ENCODE measurements around the gene ODF2.
"Not testable (repeated sequence)": the region's sequence is repeated elsewhere in the genome, so short reads cannot be mapped to it uniquely, and the experiment has no call there.

ODF2 gene

DNA sequence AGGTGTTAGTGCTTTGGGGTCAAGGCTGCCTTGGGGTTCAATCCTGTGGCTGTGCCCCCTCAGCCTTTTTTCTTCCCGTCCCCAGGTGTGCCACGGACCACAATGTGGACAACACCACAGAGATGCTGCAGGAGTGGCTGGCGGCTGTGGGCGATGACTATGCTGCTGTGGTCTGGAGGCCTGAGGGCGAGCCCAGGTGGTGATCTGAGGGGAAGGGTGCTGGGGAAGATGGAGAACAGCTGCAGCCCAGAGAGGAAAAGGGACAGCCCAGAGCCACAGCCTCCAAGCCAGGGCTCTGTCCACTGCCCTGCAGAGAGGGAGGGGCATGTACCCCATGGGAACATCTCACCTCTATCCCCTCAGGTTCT is 33.0 kb upstream of the ODF2 start:
- TF ChIP-seq, protein P1, sequence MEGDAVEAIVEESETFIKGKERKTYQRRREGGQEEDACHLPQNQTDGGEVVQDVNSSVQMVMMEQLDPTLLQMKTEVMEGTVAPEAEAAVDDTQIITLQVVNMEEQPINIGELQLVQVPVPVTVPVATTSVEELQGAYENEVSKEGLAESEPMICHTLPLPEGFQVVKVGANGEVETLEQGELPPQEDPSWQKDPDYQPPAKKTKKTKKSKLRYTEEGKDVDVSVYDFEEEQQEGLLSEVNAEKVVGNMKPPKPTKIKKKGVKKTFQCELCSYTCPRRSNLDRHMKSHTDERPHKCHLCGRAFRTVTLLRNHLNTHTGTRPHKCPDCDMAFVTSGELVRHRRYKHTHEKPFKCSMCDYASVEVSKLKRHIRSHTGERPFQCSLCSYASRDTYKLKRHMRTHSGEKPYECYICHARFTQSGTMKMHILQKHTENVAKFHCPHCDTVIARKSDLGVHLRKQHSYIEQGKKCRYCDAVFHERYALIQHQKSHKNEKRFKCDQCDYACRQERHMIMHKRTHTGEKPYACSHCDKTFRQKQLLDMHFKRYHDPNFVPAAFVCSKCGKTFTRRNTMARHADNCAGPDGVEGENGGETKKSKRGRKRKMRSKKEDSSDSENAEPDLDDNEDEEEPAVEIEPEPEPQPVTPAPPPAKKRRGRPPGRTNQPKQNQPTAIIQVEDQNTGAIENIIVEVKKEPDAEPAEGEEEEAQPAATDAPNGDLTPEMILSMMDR (IDR thresholded peaks at IDR 0.05): no peak
- Histone ChIP-seq H3K4me3 (ENCODE audit: low read depth in 1 of 2, low read length in 1 of 2) (no peak overlapping the region), H3K27me3 (peaks cover 54% of the 10 kb centered on the region), H3K36me3 (no peaks in the 10 kb centered on the region), H3K27ac (no peak overlapping the region), H3K9me3 (no peaks in the 10 kb centered on the region), H3K4me1 (ENCODE audit: control insufficient read depth in 1 of 2, insufficient read depth in 1 of 2, low read depth in 1 of 2, low read length in 1 of 2) (peaks cover 10 to 14% of the 10 kb centered on the region in 2 experiments)

DNA sequence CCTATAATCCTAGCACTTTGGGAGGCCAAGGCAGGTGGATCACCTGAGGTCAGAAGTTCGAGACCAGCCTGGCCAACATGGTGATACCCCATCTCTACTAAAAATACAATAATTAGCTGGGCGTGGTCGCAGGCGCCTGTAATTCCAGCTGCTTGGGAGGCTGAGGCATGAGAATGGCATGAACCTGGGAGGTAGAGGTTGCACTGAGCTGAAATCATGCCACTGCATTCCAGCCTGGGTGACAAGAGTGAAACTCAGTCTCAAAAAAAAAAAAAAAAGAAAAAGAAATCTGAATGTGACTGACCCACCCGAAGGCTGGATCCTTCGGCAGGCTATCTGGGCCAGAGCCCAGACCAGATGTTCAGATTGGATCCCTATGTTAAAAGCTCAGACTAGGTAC is 32.5 kb upstream of the ODF2 start:
- not testable (repeated sequence) for H3K4me3 ChIP-seq (ENCODE audit: low read depth in 1 of 2, low read length in 1 of 2); H3K9me3 ChIP-seq; H3K27ac ChIP-seq; H3K36me3 ChIP-seq
- Histone ChIP-seq H3K27me3 (peaks cover 48% of the 10 kb centered on the region), H3K4me1 (ENCODE audit: control insufficient read depth in 1 of 2, insufficient read depth in 1 of 2, low read depth in 1 of 2, low read length in 1 of 2) (peaks cover 10 to 14% of the 10 kb centered on the region in 2 experiments)

DNA sequence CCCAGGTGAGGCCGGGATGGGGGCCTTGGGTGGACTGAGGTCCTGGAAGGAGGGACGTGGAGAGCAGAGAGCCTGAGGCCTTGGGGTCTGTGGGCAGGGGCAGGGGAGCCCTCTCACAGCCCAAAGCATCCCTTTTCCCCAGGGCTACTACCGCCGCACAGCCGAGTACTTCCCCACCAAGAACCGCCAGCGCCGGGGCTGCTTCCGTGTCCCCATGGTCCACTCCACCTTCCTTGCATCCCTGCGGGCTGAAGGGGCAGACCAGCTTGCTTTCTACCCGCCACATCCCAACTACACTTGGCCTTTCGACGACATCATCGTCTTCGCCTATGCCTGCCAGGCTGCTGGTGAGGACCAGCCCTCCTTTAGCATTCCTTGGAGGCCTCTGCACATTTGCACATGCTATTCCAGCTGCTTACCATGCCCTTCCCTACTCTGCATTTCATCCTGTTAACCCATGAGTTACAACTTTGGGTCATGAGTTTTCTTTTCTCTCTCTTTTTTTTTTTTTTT is 31.5 kb upstream of the ODF2 start:
- Histone ChIP-seq H3K36me3 (no peaks in the 10 kb centered on the region), H3K27me3 (peaks cover 38% of the 10 kb centered on the region), H3K9me3 (no peaks in the 10 kb centered on the region), H3K27ac (no peak overlapping the region), H3K4me3 (ENCODE audit: low read depth in 1 of 2, low read length in 1 of 2) (no peak overlapping the region), H3K4me1 (ENCODE audit: control insufficient read depth in 1 of 2, insufficient read depth in 1 of 2, low read depth in 1 of 2, low read length in 1 of 2) (peaks cover 10 to 14% of the 10 kb centered on the region in 2 experiments)
- TF ChIP-seq, protein P1 (IDR thresholded peaks at IDR 0.05): no peak

DNA sequence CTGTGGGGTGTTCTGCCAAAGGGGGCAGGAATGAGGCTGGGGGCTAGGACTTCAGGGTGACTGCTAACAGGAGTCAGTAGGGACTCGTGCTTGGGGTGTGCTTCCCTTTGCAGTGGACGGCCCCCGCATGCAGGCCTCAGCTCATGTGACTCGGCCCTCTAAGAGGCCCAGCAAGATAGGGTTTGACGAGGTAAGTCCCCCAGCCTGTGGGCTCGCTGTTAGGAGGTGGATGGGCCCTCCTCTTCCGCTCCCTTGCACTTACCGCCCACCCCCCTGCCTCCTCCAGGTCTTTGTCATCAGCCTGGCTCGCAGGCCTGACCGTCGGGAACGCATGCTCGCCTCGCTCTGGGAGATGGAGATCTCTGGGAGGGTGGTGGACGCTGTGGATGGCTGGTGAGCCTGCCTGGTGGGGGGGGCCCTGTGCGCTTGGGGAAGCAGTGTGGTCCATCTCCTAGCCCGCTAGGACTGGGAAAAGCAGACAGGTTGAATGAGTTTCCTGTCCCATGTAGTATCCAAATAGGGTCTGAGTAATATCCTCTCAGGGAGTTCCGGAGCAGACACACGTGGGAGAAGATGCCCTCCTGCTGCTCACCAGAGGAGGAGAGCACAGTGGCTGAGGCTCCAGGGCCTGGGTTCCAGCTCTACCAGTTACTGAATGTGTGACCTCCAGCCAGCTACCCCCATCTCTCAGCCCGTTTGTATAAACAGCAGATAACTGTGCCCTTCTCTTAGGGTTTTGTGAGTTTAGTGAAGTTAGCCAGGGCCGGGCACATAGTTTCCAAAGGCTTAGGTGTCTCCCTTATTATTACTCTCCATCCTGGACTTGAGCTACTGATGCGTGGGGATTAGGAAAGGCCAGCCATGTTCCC is 26.9 kb upstream of the ODF2 start:
- Histone ChIP-seq H3K9me3 (no peaks in the 10 kb centered on the region), H3K4me1 (ENCODE audit: control insufficient read depth in 1 of 2, insufficient read depth in 1 of 2, low read depth in 1 of 2, low read length in 1 of 2) (no peaks in the 10 kb centered on the region), H3K36me3 (no peaks in the 10 kb centered on the region), H3K4me3 (ENCODE audit: low read depth in 1 of 2, low read length in 1 of 2) (no peak overlapping the region), H3K27ac (no peak overlapping the region), H3K27me3 (no peaks in the 10 kb centered on the region)
- TF ChIP-seq, protein P1 (IDR thresholded peaks at IDR 0.05): no peak

DNA sequence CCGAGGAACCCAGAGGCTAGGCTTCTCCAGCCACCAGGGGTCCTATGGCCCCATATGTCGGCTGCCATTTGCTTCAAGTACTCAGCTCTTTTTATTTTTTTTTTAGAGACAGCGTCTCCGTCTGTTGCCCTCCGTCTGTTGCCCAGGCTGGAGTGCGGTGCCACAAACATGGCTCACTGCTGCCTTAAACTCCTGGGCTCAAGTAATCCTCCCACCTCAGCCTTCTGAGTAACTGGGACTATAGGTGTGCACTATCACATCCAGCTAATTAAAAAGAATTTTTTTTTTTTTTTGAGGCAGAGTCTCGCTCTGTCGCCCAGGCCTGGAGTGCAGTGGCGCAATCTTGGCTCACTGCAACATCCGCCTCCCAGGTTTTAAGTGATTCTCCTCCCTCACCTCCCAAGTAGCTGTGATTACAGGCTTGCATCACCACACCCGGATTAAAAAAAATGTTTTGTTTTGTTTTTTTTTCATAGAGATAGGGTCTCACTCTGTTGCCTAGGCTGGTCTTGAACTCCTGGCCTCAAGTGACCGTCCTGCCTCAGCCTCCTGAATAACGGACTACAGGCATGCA is 26.2 kb upstream of the ODF2 start:
- H3K27me3 ChIP-seq: no peaks in the 10 kb centered on the region
- no peaks in the 10 kb centered on the region for H3K4me1 ChIP-seq (ENCODE audit: control insufficient read depth in 1 of 2, insufficient read depth in 1 of 2, low read depth in 1 of 2, low read length in 1 of 2)
- no peaks in the 10 kb centered on the region for H3K36me3 ChIP-seq
- H3K4me3 ChIP-seq (ENCODE audit: low read depth in 1 of 2, low read length in 1 of 2): no peak overlapping the region
- no peak overlapping the region for H3K27ac ChIP-seq
- H3K9me3 ChIP-seq: no peaks in the 10 kb centered on the region
- TF ChIP-seq, protein P1 (IDR thresholded peaks at IDR 0.05): no peak

DNA sequence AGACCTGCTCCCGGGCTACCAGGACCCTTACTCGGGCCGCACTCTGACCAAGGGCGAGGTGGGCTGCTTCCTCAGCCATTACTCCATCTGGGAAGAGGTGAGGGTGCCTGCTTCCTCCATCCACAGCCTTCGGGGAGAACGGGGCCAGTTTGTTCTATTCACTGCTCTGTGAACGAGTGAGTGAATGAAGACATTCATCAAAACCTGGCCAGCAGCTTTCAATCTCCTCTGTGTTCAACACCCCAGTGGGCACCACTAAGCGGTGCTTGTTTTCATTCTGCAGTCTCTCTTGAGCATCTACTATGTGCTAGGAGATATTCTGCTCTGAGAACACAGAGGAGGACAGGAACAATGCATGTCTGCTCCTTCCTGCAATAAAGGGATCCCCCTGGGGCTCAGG is 24.6 kb upstream of the ODF2 start:
- no peaks in the 10 kb centered on the region for H3K4me1 ChIP-seq (ENCODE audit: control insufficient read depth in 1 of 2, insufficient read depth in 1 of 2, low read depth in 1 of 2, low read length in 1 of 2)
- H3K4me3 ChIP-seq (ENCODE audit: low read depth in 1 of 2, low read length in 1 of 2): no peak overlapping the region
- no peaks in the 10 kb centered on the region for H3K9me3 ChIP-seq
- no peak overlapping the region for H3K27ac ChIP-seq
- no peaks in the 10 kb centered on the region for H3K27me3 ChIP-seq
- H3K36me3 ChIP-seq: no peaks in the 10 kb centered on the region
- TF ChIP-seq, protein P1 (IDR thresholded peaks at IDR 0.05): no peak
